ENCODE data around the gene ITGAD. TPM values are rescaled to one million over a fixed set of nuclear protein-coding genes. Genes with fewer than 3 reads are reported as not detected.

ITGAD gene
- total and polyA plus RNA-seq, 2 of the 13 experiments (the other 11 are each of a cell fraction or from before 2014, with no cell fraction given): not detected

DNA sequence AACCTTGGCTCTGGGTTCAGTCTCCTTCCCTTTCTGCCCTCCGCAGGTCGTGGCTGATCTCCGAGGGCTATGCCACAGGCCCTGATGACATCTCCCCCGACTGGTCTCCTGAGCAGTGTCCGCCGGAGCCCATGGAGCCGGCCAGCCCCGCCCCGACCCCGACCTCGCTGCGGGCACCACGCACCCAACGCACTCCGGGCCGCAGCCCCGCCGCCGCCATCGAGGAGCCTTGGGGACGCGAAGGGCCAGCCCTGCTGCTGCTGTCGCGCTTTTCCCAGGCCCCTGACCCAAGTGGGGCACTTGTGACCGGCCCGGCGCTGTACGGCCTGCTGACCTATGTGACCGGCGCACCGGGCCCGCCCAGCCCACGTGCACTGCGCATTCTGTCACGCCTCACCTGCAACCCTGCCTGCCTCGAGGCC, 71.2 kb downstream of the ITGAD start:
- Histone ChIP-seq H3K4me1 (ENCODE audit: insufficient read depth, low read length) (peaks cover 13% of the 10 kb centered on the region), H3K9ac (ENCODE audit: insufficient read depth, low read depth, low read length) (no peak overlapping the region), H3K4me2 (ENCODE audit: low read depth, low read length) (no peak overlapping the region), H3K79me2 (ENCODE audit: insufficient read depth, low read length) (peaks cover 14% of the 10 kb centered on the region), H3K27me3 (ENCODE audit: control insufficient read depth in 1 of 2, insufficient read depth in 2 of 2, low read length in 2 of 2) (no peaks in the 10 kb centered on the region), H3K27ac (ENCODE audit: extremely low read length, insufficient read depth, low read length) (no peak overlapping the region), H3K36me3 (replicated peaks in 1 of 2; ENCODE audit: control insufficient read depth in 1 of 2, insufficient read depth in 2 of 2, low read length in 2 of 2) (peaks cover 33 to 53% of the 10 kb centered on the region in 2 experiments), H3K9me3 (ENCODE audit: low read length) (no peaks in the 10 kb centered on the region), H4K20me1 (ENCODE audit: insufficient read depth, low read length) (peaks cover 15% of the 10 kb centered on the region), H2AFZ (ENCODE audit: low read length) (no peak overlapping the region), H3K4me3 (replicated peaks in 1 of 3; ENCODE audit: insufficient read depth in 1 of 3, low read depth in 2 of 3, low read length in 3 of 3) (no peak overlapping the region)
- intact Hi-C loops (cut with micrococcal nuclease; ENCODE audit: unreplicated experiment): no loop called here
- ATAC-seq: no peak
- no TSS peak for BruUV-seq (replicated peaks)
- WGBS (ENCODE audit: low lambda C conversion rate): 97% methylated on average over 32 of the region's 36 CpGs
- ChIA-PET CTCF (ENCODE audit: low intra/inter-chr PET ratio, low total read pairs) (no interaction called here), POLR2A (no interaction called here)
- no peak for DNase-seq (ENCODE audit: low spot score)
- TF ChIP-seq ZNF569 (CRISPR knock-in tag; IDR thresholded peaks at IDR 0.05; ENCODE audit: borderline replicate concordance) (no peak), PHF20 (CRISPR knock-in tag; IDR thresholded peaks at IDR 0.05) (no peak), ZNF776 (CRISPR knock-in tag; IDR thresholded peaks at IDR 0.05) (no peak), ZNF839 (CRISPR knock-in tag; IDR thresholded peaks at IDR 0.05; ENCODE audit: borderline replicate concordance) (no peak), AGO2 (optimal IDR thresholded peaks at IDR 0.05; ENCODE audit: low read depth, low read length) (peak; percentile 60), ZSCAN9 (CRISPR knock-in tag; IDR thresholded peaks at IDR 0.05; ENCODE audit: borderline replicate concordance) (no peak), RBFOX2 (IDR thresholded peaks at IDR 0.05; ENCODE audit: low read depth, low read length) (peak; percentile 64; the same call in 1 of the 2 replicates), RXRB (CRISPR knock-in tag; IDR thresholded peaks at IDR 0.05; ENCODE audit: borderline replicate concordance) (no peak), ZNF264 (CRISPR knock-in tag; IDR thresholded peaks at IDR 0.05) (no peak), ZMYM3 (CRISPR knock-in tag; IDR thresholded peaks at IDR 0.05) (no peak), KMT2B (CRISPR knock-in tag; IDR thresholded peaks at IDR 0.05) (no peak), PHF8 (CRISPR knock-in tag; IDR thresholded peaks at IDR 0.05) (no peak)
- TF ChIP-seq, protein P1, sequence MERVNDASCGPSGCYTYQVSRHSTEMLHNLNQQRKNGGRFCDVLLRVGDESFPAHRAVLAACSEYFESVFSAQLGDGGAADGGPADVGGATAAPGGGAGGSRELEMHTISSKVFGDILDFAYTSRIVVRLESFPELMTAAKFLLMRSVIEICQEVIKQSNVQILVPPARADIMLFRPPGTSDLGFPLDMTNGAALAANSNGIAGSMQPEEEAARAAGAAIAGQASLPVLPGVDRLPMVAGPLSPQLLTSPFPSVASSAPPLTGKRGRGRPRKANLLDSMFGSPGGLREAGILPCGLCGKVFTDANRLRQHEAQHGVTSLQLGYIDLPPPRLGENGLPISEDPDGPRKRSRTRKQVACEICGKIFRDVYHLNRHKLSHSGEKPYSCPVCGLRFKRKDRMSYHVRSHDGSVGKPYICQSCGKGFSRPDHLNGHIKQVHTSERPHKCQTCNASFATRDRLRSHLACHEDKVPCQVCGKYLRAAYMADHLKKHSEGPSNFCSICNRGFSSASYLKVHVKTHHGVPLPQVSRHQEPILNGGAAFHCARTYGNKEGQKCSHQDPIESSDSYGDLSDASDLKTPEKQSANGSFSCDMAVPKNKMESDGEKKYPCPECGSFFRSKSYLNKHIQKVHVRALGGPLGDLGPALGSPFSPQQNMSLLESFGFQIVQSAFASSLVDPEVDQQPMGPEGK (CRISPR knock-in tag; IDR thresholded peaks at IDR 0.05): no peak
- in situ Hi-C loops (cut with HindIII; ENCODE audit: extremely low pct_ligation_motif_present, low pct_unique_long_range_greater_than_20kb): no loop called here
- no peak for FAIRE-seq

Data from HepG2 (cell line).